Activated B cell treated with CpG ODN at 0.5 μM for 24 hours (primary cell): ENCODE measurements around the gene SPRR2D. TPM values are rescaled to one million over a fixed set of nuclear protein-coding genes. Genes with fewer than 3 reads are reported as not detected.
"Not testable (repeated sequence)": the region's sequence is repeated elsewhere in the genome, so short reads cannot be mapped to it uniquely, and the experiment has no call there.

Experiments used
- ATAC-seq: fragments of 200-7000 bp; cut with Tn5 transposase; one replicate; pipeline ENCODE4 v1.10.0; 2021; ENCODE audit warnings: low read depth, mild to moderate bottlenecking, moderate library complexity
- CTCF ChIA-PET: fragments of 350-600 bp; sonication (Branson Sonifier 250); formaldehyde crosslinking; loops from one replicate; lab custom pipeline; 2021; ENCODE audit warnings: antibody characterized with exemption; lab: Charles Lee
- POLR2A ChIA-PET: fragments of 350-600 bp; sonication (Branson Sonifier 250); formaldehyde crosslinking; loops from one replicate; lab custom pipeline; 2021; ENCODE audit warnings: antibody characterized with exemption; lab: Charles Lee
- DNase-seq: peaks from one replicate; pipeline ENCODE4 v3.0.0; 2022
- H3K27ac Mint-ChIP-seq: one replicate; pipeline ENCODE4 v1.8.0; 2020; ENCODE audit warnings: mixed read lengths
- H3K27me3 Mint-ChIP-seq: one replicate; pipeline ENCODE4 v1.8.0; 2021; ENCODE audit warnings: mixed read lengths
- H3K36me3 Mint-ChIP-seq: one replicate; pipeline ENCODE4 v1.8.0; 2021; ENCODE audit warnings: low read depth, mixed read lengths
- H3K4me1 Mint-ChIP-seq: one replicate; pipeline ENCODE4 v1.8.0; 2021; ENCODE audit warnings: mixed read lengths
- H3K4me3 Mint-ChIP-seq: one replicate; pipeline ENCODE4 v1.8.0; 2020; ENCODE audit warnings: mild to moderate bottlenecking, mixed read lengths
- H3K9me3 Mint-ChIP-seq: one replicate; pipeline ENCODE4 v1.8.0; 2020; ENCODE audit warnings: mixed read lengths
- CTCF ChIP-seq: fragments of 200-600 bp; IDR thresholded peaks from one replicate; pipeline ENCODE4 v1.8.0; 2022; ENCODE audit warnings: antibody characterized with exemption, mild to moderate bottlenecking
- intact Hi-C: fragments of 100-400 bp; cut with micrococcal nuclease; formaldehyde crosslinking; loops from one replicate; pipeline ENCODE4 v1.15.1; 2024
- total RNA-seq: library from RNA; stranded (reverse); gene quantifications from 2 replicates; pipeline ENCODE4 v1.2.3, GENCODE V29; 2022

The SPRR2D gene
- total RNA-seq, 1 donor from 2014 or later = not detected

- ChIA-PET CTCF (no interaction called here), POLR2A (no interaction called here)
- Mint-ChIP-seq H3K27me3 (peaks cover 17% of the 10 kb centered on the region), H3K27ac (no peak overlapping the region), H3K4me3 (no peak overlapping the region), H3K9me3 (no peaks in the 10 kb centered on the region), H3K36me3 (no peaks in the 10 kb centered on the region), H3K4me1 (no peaks in the 10 kb centered on the region)
- intact Hi-C loops = no loop called here
- TF ChIP-seq CTCF = no peak
- DNase-seq (no peak), ATAC-seq (no peak)
These were observed 29.3 kb upstream of the SPRR2D start for GRCh38 chr1:153070243-153070642.

GRCh38 chr1:153058826-153059784 is 18.2 kb upstream of the SPRR2D start:
- Mint-ChIP-seq H3K9me3 (no peaks in the 10 kb centered on the region), H3K27me3 (peaks cover 13% of the 10 kb centered on the region), H3K4me1 (no peaks in the 10 kb centered on the region), H3K36me3 (no peaks in the 10 kb centered on the region), H3K4me3 (no peak overlapping the region), H3K27ac (no peak overlapping the region)
- intact Hi-C loops = no loop called here
- no peak for ATAC-seq
- DNase-seq = no peak
- CTCF ChIA-PET = no interaction called here
- TF ChIP-seq CTCF = no peak
- POLR2A ChIA-PET = no interaction called here

- Mint-ChIP-seq H3K27me3 (peaks cover 13% of the 10 kb centered on the region), H3K4me3 (no peak overlapping the region), H3K36me3 (no peaks in the 10 kb centered on the region), H3K9me3 (peaks cover 2% of the 10 kb centered on the region), H3K4me1 (no peaks in the 10 kb centered on the region), H3K27ac (no peak overlapping the region)
- ChIA-PET CTCF (no interaction called here), POLR2A (no interaction called here)
- no peak for DNase-seq
- no peak for TF ChIP-seq CTCF
- no peak for ATAC-seq
- intact Hi-C loops = no loop called here
These were observed 17.2 kb upstream of the SPRR2D start for GRCh38 chr1:153058154-153058553.

GRCh38 chr1:153057375-153057774 is 16.5 kb upstream of the SPRR2D start, which contains the start of gene SPRR2A:
Gene SPRR2A, minus strand, starts transcription at chr1:153057512. Its CDS starts 777 bp downstream, at chr1:153056735.
- H3K4me3 Mint-ChIP-seq = no peak within 1 kb of the TSS
- no peak within 1 kb of the TSS for H3K27ac Mint-ChIP-seq
- DNase-seq (no peak), ATAC-seq (no peak)
- POLR2A ChIA-PET = no interaction called here
- peaks cover 18% of the 10 kb centered on the region for H3K27me3 Mint-ChIP-seq
- no peak for TF ChIP-seq CTCF
- CTCF ChIA-PET = no interaction called here
- H3K4me1 Mint-ChIP-seq = no peaks in the 10 kb centered on the region
- H3K36me3 Mint-ChIP-seq = no peaks in the 10 kb centered on the region
- intact Hi-C loops = no loop called here
- H3K9me3 Mint-ChIP-seq = peaks cover 8% of the 10 kb centered on the region

DNA sequence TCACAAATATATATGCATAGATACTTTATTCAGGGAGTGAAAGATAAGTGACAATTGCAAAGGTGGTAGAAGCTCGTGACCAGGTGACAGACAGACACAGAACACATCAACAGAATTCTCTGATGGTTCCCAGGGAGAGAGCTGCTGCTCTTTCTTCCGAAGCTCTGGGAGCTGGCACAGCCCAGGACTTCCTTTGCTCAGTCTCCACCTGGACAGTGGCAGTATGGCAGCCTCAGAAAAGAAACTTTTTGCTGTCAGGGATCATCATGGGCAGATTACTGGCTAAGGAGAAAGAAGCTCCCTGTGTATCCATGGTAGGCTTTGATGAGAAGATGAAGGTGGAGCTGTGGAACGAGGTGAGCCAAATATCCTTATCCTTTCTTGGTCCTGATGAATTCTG is 15.2 kb upstream of the SPRR2D start:
- intact Hi-C loops, CTCF ChIA-PET, H3K4me1 Mint-ChIP-seq, H3K36me3 Mint-ChIP-seq, POLR2A ChIA-PET, H3K27ac Mint-ChIP-seq, H3K9me3 Mint-ChIP-seq, ATAC-seq, DNase-seq, H3K4me3 Mint-ChIP-seq: not testable (repeated sequence)
- H3K27me3 Mint-ChIP-seq = peaks cover 20% of the 10 kb centered on the region
